NCI-H446 treated with DMSO at 0.1 percent for 48 hours (cell line): ENCODE data around the gene RAET1E.
"Not testable (repeated sequence)": the region's sequence is repeated elsewhere in the genome, so short reads cannot be mapped to it uniquely, and the experiment has no call there.

Experiments
- DNase-seq: peaks from one replicate; lab custom pipeline; 2025; lab: John Stamatoyannopoulos, UW

Gene RAET1E

DNA sequence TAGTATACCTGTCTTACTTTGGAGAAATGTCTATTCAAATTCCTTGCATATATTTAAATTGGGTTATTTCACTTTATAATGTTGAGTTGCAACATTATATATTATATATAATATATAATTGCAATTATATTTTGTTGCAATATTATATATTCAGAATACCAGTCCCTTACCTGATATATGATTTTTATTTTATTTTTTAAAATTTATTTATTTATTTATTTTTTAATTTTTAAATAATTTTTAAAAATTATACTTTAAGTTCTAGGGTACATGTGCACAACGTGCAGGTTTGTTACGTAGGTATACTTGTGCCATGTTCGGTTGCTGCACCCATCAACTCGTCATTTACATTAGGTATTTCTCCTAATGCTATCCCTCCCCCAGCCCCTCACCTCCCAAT, 29.1 kb upstream of the RAET1E start:
- DNase-seq: not testable (repeated sequence)

DNA sequence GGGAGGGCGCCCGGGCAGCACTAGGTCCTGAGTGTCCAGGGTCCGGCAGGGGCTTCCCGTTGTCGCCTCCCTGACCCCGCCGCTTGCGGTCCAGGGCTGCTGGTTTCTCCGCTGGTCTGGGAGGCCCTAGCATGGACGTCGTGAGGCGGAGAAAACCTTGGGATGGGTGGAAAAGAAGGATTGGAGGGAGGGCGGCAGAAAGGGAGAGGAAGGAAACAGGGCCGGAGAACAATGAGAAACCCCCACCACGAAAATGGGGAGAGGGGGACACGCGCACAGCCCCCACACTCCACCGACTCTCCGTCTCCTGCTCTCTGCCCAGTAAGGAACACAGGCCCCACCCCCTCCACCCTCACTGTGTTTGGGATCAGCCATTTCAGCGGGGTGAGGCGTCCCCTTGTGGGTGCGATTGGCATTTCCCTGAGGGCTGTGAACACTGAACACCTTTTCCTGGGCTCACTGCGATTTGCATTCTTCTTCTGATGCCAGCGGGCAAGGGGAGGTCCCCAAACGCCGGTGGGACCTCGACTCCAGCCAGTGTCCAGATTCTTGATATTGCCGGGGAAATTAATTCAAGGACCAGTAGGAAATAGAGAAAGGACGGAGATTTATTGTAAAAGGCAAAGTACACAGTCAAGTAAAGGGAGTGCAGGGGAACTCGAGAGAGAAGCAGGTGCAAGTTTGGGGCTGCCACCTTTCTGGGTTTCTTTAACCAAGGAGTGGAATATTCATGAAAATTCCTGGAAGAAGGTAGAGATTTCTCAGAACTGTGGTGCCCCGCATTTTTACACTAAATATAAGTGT, 28.3 kb upstream of the RAET1E start:
- no peak for DNase-seq

GRCh38 chr6:149925253-149925973, 27.5 kb upstream of the RAET1E start:
- DNase-seq: no peak

DNA sequence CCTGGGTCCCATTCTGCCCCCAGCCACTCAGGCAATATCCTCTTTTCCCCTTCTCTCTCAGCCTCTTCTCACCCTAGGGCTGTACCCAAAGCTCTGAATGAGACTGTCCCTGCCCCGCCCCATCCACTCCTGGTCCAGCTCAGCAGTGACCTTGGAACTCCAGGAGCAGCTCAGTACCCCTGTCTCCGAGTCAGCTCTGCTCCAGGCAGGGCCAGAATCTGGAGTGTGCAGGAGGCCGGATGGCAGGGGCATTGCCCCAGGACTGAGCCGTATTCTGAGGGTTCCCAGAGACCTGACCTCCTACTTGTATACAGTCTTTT, 27.0 kb upstream of the RAET1E start:
- no peak for DNase-seq

GRCh38 chr6:149924206-149924932, 26.5 kb upstream of the RAET1E start:
- no peak for DNase-seq

- no peak for DNase-seq
Measured at GRCh38 chr6:149923327-149923986, 25.5 kb upstream of the RAET1E start.

DNA sequence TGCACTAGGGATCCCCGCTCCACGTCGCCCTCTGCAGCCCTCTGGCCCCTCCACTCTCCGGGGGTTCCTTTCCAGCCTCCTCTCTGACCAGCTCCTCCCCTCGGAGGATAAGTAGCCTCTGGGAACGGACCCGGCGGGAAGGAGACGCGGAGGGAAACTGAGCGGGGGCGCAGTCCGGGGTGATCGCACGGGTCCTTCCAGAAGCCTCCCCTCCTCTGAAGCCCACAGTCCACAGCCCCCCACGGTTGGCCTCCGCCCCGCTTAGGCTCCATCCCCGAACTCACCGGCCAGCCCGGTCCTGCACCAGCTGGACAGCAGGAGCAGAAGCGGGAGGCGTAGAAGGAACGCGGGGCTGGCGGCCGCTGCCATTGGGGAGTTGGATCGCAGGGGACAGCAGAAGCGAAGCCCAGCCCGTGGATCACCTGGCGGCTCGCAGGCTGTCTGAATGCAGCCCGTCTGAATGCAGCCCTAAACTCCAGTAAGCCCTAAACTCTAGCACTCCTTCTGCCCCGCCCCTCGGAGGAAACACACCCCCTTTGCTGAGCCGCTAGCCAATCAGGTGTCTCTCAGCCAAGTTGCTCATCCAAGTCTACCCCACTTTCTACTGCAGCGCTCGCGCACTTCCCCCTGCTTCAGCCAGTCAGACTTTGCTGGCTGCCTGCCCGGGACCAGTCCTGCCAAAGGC, 24.9 kb upstream of the RAET1E start, which contains the start of gene RAET1G:
Gene RAET1G (minus strand): TSS at position 480 of the 685 bp plus-strand sequence. CDS start 111 bp downstream, at position 369.
- DNase-seq: peak; percentile 61

- DNase-seq: not testable (repeated sequence)
Measured at GRCh38 chr6:149922091-149922490, 24.2 kb upstream of the RAET1E start.

- no peak for DNase-seq
Measured at GRCh38 chr6:149921361-149921760, 23.4 kb upstream of the RAET1E start.

DNA sequence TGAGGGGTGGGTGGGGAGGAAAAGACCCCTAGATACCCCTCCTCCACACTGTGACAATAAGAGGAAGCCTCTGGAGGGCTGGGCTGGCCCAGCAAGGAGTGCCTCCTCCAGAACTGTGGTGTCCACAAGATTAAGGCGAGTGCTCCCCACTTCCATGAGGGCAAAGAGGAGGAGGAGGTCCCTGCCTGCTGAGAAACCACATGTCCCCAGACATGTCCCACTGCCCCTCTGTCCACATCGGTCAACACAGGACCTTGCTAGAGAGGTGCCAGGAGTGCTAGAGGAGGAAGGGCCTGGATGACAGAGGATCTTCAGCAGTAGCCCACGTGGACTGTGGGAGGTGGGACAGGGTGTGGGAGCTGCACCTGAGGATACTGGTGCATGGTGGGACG, 21.9 kb upstream of the RAET1E start:
- no peak for DNase-seq

- not testable (repeated sequence) for DNase-seq
Measured at GRCh38 chr6:149919126-149919833, 21.4 kb upstream of the RAET1E start.

DNA sequence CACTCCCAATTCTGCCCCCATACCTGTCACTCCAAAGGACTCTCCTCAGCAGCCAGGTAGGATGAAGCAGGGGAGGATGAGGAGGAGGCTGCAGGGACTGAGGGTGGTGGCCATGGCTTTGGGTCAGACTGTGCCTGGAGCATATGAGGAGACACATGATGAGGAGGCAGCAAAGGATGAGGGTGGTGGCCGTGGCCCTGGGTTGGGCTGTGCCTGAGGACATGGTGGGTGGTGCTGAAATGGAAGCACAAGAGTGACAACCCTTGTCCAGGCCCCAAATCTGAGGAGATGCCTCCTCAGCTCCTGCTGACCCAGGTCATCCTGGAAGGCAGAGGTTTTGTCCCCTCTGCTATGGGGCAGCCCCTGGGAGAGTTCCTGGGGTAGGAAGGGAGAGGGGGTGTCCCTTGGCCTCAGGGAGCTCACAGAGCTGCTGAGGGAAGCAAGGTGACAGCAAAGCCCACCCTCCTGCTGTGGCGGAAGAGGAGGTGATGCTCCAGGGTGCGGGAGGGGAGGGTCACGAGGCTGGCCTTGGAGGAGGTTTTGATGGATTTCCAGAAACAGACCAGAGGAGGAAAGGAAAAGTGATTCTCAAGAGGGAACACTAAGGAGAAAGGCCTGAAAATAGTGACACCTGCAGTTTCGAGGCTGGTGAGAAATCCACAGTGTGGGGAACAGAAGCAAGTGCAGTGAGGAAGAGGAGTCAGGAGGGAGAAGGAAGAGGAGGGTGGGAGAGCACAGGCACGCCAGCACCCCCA, 20.4 kb upstream of the RAET1E start:
- no peak for DNase-seq

DNA sequence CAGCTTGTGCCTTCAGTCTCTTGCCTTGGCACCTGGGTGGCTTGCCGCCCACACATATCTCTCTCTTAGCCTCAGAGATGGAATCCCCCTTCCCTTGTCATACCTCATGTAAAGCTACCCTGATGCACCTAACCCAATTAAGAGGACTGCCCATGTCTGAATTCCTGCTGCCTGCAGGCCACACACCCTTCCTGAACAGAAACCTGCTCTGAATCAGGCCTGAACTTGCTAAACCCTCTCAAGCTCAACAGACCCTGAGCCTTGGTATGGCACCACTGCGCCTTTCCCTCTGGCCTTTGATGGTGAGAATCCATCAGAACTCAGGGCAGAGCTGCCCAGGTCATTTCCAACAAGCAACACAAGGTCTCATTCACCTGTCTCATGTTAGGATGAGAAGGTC, 19.8 kb upstream of the RAET1E start:
- DNase-seq: no peak

DNA sequence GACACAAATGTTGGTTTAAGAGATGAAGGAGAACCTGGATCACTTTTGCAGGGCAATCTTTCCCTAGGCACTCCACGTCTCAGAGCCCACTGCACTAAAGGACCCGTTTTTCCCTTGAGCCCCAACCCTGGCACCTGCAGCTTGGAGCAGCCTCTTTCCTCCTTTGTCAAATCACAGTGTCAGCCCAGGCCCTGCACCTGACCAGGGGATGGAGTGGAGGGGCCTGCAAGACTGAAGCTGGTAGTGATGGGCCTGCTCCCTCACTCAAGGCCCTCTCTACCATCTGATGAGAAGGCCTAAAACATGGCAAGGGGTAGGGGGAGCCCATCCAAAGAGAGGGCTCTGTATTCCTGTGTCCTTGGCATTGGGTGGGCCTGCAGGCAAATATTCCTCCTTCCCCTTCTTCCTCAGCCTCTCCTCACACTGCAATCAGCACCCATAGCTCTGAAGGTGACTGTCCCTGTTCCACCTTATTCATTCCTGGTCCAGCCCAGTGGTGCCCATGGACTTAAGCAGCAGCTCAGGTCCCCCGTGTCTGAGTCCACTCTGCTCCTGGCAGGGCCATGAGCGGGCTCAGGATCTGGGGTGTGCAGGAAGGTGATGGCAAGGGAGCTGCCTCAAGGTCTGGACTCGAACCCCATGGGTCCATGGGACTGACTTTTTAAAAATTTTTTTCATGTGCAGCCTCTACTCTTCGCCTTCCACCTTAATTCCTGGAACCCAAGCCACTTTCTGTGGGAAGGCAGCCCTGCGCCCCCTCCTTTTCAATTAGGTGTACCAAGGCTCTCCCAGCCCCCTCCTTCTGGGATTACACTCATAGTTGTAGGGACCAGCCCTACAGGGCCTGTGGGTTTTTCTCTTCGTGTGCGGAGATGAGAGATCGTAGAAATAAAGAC, 18.3 kb upstream of the RAET1E start:
- DNase-seq: no peak

DNA sequence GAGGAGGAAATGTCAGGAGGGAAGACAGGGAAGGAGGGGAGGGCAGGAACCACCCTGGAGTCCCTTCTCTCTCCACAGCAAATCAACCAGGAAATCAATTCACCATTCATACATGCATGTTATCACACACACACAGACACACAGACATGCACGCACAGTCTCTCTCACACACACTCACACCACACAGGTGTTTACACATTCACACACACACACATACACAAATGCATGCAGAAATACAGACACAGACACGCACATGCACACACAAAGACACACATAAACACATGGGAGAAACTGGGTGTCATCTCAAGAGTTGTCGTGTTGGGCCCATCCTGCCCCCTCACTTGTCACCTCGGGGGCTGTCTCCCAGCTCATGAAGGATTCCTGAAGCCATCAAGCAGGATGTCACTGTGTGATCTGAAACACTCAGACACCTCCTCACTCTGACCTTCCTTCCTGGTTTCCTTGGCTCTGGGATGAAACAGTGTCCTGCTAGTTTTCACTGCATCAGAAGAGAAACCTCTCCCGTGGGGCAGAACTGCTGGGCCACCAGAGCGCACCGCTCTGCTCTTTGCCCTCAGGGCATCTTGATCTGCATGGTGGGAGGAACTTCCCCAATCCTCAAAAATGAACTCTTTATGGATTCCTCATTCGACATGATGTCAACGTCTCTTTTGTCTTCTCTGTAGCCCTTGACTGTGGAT, 15.8 kb upstream of the RAET1E start:
- DNase-seq: no peak

DNA sequence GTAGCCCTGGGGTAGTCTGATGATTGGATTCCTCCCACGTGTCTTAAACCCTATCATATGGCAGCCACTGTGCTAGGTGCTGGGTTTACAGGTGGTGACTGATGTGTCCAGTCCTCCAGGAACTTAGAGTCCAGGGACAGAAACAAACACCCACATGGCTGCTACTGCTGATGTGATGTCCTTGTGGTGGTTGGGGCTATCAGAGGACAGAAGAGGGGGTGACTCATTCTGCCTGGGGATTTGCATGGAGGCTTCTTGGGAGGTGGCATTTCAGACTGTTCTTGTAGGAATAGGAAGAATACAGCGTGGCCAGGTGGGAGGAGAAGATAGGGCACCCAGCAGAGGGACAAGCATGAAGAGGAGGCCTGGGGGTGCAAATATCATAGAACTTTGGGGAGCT, 15.2 kb upstream of the RAET1E start:
- DNase-seq: no peak

DNA sequence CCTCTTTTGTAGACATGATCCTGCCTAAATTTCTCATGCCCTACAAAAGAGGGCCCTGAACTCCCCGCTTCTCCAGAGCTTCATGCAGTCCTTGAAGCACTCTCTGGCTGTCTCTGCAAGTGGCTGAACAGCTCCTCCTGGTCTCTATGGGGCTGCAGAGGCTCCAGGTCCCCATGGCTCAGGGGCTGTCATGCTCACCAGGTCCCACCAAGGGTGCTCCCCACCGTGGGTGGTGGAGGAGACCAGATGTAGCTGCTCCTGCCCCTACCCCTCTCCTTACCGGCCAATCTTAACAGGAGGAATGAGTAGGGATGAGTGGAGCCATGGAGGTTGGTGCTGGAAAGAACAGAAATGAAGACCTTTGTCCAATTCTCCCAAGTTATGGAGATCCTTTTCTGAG, 14.8 kb upstream of the RAET1E start:
- not testable (repeated sequence) for DNase-seq

DNA sequence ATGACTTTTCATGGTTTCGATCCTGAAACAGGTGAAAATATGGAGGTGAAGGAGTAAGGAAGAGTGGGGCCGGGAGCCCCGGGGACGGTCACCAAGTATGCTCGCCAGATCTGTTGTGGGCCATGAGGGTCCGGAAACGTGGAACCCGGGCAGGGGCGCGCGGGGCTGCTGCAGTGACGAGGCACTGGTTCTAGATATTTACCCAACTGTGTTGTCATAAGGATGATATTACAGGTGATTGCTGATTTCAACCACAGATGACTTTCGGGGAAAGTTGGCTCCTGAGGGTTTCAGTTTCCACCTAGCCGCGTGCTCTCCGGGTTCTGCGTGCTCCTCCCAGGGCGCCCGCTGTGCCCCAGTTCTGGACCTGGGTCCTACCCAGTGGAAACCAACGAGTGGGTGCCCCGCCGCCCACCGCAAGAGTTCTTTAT, 12.8 kb upstream of the RAET1E start:
- DNase-seq: no peak
